HG03159 (cell line): ENCODE measurements around the gene TMEM51.
A peak's percentile ranks its signal among the peaks of the same experiment; 100 is the strongest.

Source experiments
- ATAC-seq: cut with Tn5 transposase; IDR thresholded peaks from one replicate; pipeline ENCODE4 v1.9.1; 2021; ENCODE audit warnings: mild to moderate bottlenecking, moderate library complexity; ENCODE audit not compliant: unreplicated experiment

The TMEM51 gene

GRCh38 chr1:15242766-15243165 lies 89.2 kb downstream of the TMEM51 start:
- no peak for ATAC-seq

- ATAC-seq, result no peak
Measured at GRCh38 chr1:15243275-15244043, 89.9 kb downstream of the TMEM51 start.

GRCh38 chr1:15244813-15245212 lies 91.3 kb downstream of the TMEM51 start:
- ATAC-seq, result no peak

GRCh38 chr1:15245593-15246360 lies 92.2 kb downstream of the TMEM51 start:
- ATAC-seq, result no peak

- ATAC-seq, result peak; percentile 62
Measured at GRCh38 chr1:15246960-15247614, 93.5 kb downstream of the TMEM51 start, which contains the start of gene FHAD1. Gene FHAD1 (plus strand): TSS chr1:15247223. CDS start chr1:15251785, 4,562 bp downstream.

GRCh38 chr1:15248216-15248615 lies 94.7 kb downstream of the TMEM51 start:
- no peak for ATAC-seq

GRCh38 chr1:15249081-15249480 lies 95.5 kb downstream of the TMEM51 start:
- no peak for ATAC-seq

- ATAC-seq, result no peak
Measured at GRCh38 chr1:15251857-15252835, 98.6 kb downstream of the TMEM51 start.

- no peak for ATAC-seq
Measured at GRCh38 chr1:15254559-15254958, 101.0 kb downstream of the TMEM51 start.

- ATAC-seq, result no peak
Measured at GRCh38 chr1:15255582-15256149, 102.1 kb downstream of the TMEM51 start.

- ATAC-seq, result no peak
Measured at GRCh38 chr1:15256584-15256983, 103.0 kb downstream of the TMEM51 start.

GRCh38 chr1:15257309-15257708 lies 103.8 kb downstream of the TMEM51 start:
- no peak for ATAC-seq

- no peak for ATAC-seq
Measured at GRCh38 chr1:15258833-15259621, 105.5 kb downstream of the TMEM51 start.

GRCh38 chr1:15259622-15260007 lies 106.1 kb downstream of the TMEM51 start:
- ATAC-seq, result no peak

GRCh38 chr1:15260418-15261154 lies 107.0 kb downstream of the TMEM51 start:
- no peak for ATAC-seq

- no peak for ATAC-seq
Measured at GRCh38 chr1:15261155-15262002, 107.8 kb downstream of the TMEM51 start.

- no peak for ATAC-seq
Measured at GRCh38 chr1:15262003-15262377, 108.4 kb downstream of the TMEM51 start.

GRCh38 chr1:15262706-15263105 lies 109.2 kb downstream of the TMEM51 start:
- ATAC-seq, result no peak
